NCI-H2196 treated with DMSO at 0.1 percent for 48 hours (cell line): ENCODE results near the gene RNF123.

Experiments used
- DNase-seq: peaks from one replicate; lab custom pipeline; 2025; ENCODE audit not compliant: unreplicated experiment; lab: John Stamatoyannopoulos, UW

The RNF123 gene

GRCh38 chr3:49717959-49718857, 28.9 kb downstream of the RNF123 start:
- DNase-seq: no peak

DNA sequence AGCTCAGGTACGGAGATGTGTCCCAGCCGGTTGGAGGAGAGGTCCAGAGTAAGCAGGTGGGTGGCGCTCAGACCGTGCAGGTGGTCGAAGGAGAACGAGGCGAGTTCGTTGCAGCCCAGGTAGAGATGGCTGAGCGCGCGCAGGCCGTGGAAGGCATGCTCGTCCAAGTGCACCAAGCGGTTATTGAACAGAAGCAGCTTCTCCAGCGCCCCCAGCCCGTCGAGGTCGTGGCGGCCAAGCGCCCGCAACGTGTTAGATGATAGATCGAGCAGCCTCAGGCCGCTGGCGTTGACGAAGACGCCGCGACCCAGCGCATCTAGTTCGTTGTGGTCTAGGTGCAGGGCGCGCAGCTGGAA, 29.5 kb downstream of the RNF123 start:
- no peak for DNase-seq

DNA sequence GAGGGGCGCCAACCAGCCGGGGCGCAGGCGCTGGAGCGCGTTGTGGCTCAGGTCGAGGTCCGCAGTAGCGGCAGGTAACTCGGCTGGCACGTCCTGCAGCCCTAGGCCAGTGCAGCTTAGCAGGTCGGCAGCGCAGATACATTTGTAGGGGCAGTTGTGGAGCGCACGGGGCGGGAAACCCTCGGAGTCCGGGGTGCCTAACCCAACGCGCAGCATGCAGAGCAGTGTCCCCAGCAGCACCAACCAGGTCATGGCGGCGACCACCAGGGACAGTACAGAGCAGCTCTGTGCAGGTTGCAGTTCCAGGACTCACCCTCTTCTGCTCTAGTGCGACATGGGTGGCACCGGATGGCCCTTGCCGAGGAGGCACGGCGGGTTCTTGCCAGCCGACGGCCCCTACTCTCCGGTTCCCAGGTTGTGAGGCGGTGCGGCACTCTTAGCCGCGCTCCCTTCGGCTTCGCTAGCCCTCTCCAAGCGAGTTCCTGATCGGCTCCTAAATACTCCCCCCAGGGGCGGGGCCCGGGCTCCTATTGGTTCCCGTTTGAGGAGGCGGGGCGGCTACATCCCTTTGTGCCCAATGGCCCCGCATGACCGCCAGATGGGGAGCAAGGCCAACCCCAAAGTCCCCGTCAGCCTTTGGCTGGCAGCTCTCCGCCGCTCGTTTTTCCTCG, 30.0 kb downstream of the RNF123 start, which contains the start of gene AMIGO3:
AMIGO3 (minus strand) TSS at position 471 of the 671 bp plus-strand sequence; CDS start at position 252, 219 bp downstream.
- peak; percentile 65 for DNase-seq

DNA sequence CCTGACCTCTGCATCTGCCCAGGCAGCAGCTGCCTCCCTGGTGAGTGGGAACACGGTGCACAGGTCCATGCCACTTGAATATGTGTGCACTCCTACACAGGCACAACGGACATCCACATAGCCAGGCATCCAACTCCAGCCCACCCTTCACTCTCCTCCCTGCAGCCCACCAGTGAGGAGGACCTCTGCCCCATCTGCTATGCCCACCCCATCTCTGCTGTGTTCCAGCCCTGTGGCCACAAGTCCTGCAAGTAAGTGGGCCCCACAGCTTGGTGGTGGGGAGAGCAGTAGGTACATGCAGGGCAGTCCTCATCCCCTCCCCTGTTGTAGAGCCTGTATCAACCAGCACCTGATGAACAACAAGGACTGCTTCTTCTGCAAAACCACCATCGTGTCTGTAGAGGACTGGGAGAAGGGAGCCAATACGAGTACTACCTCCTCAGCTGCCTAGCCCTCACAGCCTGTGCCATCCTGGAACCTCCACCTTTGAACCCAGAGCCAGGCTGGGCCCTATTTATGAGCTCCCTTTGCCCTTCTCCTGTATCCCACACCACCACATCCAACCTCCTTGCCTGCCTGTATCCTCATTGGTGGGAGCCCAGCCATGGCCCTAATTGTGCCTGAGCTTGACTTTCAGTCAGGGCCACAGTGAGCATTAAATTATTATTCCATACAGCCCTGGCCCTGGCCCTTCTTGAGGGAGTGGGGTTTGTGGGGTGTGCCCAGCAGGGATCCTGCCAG, 31.7 kb downstream of the RNF123 start:
- no peak for DNase-seq

DNA sequence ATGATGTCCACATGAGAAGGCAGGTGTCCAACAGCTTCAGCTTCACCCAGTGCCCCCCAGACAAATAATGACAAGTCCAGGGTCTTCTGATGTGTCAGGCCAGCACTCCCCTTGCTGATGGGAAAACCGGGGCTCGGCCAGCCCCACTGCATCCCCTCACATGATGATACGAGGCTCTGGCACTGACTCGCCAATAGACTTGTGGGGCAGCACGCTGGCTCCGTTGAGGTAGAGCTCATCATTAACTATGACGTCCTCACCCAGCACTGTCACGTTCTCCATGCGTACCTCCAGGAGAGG, 32.2 kb downstream of the RNF123 start:
- DNase-seq: no peak

- DNase-seq: no peak
Observed at GRCh38 chr3:49721896-49722781, 32.8 kb downstream of the RNF123 start.

DNA sequence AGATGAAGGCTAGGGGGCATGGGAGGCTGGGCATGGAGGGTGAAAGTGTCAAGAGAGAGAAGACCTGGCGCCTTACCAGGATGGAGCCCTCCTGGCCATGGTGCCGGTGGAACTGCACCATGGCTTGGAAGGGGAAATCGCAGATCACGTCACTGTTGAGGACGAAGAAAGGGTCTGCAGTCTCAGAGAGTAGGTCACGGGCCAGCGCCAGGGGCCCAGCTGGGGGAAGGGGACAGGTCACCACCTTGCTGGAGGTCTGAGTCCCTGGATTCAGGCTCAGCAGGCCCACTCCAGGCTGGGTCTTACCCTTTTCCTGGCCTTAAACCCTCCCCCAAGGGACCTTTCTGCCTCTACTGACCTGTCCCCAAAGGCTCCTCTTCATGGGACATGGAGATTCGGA, 33.5 kb downstream of the RNF123 start:
- no peak for DNase-seq

GRCh38 chr3:49723296-49723627, 33.9 kb downstream of the RNF123 start:
- no peak for DNase-seq

DNA sequence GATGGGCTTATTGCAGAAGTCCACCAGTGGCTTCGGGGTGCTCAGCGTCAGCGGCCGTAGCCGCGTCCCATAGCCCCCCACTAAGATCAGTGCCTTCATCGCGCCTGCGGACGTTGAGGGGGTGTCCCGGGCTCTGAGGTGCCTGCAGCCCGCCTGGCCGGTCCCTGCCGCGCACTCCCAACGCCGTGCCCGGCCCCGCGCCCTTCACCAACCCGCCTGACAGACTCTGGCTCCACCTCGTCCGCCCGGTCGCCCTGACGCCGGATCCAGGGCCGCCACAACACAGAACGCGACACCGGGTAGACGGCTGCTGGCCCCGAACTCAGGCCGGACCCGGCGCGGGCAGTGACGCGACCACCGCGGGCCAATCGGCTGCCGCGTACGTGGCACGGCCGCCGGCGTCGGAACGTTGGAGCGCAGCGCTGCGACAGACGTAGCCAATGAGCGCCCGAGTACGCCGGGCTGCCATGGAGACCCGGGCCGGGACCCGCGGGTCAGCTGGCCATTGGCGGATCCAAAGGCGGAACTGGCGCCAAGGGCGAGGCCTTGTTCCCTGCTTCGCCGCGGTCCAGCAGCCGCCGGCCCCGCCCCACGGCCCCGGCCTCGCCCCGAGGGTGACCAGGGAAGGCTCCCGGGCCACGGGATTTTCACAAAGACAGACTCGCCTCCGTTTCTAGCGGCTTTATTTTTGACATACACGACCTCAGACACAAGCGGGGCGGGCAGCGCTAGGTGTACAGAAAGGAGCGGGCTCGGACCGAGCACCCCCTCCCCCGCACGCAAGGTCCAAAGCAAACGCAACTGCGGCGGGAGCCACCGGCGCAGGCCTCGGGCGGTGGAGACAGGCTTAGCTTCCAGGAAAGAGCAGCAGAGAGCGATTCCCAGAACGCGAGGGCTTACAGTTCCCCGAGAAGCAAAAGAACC, 34.5 kb downstream of the RNF123 start, which contains the start of gene GMPPB:
GMPPB (minus strand) TSS at position 324 of the 924 bp plus-strand sequence; CDS start at position 99, 225 bp downstream.
- DNase-seq: peak; percentile 80

GRCh38 chr3:49724586-49724985, 35.2 kb downstream of the RNF123 start:
- no peak for DNase-seq

DNA sequence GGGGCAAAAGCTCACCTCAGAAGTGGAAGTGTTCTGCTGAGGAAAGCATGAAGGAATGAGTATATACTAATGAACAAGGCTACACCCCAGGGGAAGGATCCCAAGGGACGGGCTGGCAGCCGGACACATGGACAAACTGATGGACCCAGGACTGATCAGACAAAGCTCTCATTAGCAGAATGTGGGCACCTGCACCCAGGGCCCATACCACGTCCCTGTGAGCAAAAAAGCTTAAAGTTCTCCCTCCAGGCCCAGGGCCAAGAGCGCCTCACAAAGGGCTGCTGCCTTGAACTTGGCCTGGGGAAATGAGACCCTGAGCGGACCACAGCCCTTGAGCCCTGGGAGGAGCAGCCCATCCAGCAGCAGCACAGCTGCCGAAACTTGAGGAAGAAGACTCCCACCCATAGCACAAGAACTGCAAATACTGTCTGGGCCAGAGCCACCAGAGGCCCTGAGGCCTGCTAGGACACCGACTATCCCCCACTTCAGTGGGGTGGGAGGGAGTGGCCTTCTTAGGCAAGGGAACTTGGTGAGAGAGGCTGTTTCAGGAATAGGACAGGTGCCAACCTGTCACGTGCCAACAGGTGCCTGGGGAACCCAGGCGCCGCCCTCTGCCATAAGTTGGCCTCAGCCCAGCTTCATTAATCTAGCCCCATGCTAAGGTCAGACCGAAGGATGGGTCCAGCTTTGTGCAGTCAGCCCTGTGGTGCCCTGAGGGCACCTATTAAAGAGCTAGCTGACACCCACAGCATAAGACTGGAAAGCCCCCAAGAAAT, 36.7 kb downstream of the RNF123 start:
- no peak for DNase-seq

GRCh38 chr3:49727154-49727923, 38.0 kb downstream of the RNF123 start:
- DNase-seq: no peak

GRCh38 chr3:49727924-49728361, 38.6 kb downstream of the RNF123 start:
- no peak for DNase-seq

DNA sequence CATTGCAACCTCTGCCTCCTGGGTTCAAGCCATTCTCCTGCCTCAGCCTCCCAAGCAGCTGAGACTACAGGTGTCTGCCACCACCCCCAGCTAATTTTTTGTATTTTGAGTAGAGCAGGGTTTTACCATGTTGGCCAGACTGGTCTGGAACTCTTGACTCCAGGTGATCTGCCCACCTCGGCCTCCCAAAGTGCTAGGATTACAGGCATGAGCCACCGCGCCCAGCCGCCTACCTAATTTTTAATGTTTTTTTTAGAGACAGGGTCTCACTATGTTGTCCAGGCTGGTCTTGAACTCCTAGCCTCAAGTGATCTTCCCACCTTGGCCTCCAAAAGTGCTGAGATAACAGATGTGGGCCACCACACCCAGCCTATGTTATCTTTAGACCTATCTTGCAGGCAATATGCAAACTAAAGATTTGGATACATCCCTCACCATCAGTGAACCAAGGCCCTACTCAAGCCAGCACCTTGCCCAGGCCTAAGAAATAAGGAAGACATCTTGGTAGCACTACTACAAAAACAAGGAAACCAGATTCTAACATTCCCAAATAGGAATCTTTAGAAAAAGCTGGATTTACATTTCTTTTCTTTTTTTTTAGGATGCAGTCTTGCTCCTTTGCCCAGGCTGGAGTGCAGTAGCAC, 40.7 kb downstream of the RNF123 start:
- no peak for DNase-seq

DNA sequence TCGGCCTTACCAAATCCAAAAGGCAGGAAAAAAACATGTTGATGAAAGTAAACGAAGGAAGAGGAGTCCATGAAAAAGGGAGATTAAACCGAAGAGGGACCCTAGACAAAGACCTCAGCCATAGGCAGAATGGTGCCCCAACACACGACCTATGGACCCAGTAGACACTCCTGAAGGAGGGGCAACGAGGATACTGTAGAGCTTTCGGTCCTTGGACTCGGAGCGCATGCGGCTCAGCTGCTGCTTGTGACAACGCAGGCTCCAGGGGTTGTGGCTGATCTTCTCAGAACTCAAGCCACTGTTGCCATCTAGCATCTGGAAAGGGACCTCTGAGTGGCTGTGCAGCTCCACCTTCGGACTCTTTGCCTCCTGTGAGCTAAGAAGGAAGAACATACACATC, 43.2 kb downstream of the RNF123 start:
- DNase-seq: no peak

GRCh38 chr3:49733551-49733950, 44.2 kb downstream of the RNF123 start:
- no peak for DNase-seq

DNA sequence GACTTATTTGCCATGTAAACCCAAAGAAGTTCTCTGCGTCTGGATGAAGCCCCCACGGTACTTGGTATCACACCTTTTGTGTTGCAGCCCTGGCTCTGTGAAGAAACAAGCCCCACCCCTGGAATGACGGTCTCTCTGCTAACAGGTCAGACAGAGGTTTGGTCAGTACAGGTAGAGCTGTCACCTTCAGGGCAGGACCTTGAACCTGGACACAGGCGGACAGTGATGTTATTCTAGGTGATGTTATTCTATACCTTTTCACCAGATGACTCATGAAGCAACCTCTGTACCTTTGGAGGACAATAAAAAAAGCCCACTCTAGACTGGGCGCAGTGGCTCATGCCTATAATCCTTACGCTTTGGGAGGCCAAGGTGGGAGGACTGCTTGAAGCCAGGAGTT, 45.4 kb downstream of the RNF123 start:
- DNase-seq: no peak
